H1 (cell line): ENCODE measurements around the gene WDR31. TPM values are rescaled to one million over a fixed set of nuclear protein-coding genes. Genes with fewer than 3 reads are reported as not detected.
A peak's percentile ranks its signal among the peaks of the same experiment; 100 is the strongest.

Experiments
- CTCF ChIA-PET: fragments of 300-600 bp; sonication (Branson Sonifier 250); formaldehyde crosslinking; loops from one replicate; lab custom pipeline; 2021; ENCODE audit not compliant: partially characterized antibody; lab: Charles Lee
- POLR2A ChIA-PET: fragments of 300-600 bp; sonication (Branson Sonifier 250); formaldehyde crosslinking; loops from one replicate; lab custom pipeline; 2021; ENCODE audit warnings: inconsistent platforms; ENCODE audit not compliant: partially characterized antibody; lab: Charles Lee
- DNase-seq, 2 experiments: peaks; one replicate each; pipeline versions ENCODE4 v3.0.0 to v3.0.0-alpha.2; 2010 to 2022; ENCODE audit warnings: low spot score in 2 of 2, low read depth in 1 of 2, mixed read lengths in 1 of 2
- FAIRE-seq: peaks from 2 replicates; lab custom pipeline; 2011; peaks lifted over from hg19 to GRCh38; lab: Jason Lieb, UNC
- H2AFZ ChIP-seq: 2 replicates; pipeline ENCODE4 v1.8.1; 2012; ENCODE audit warnings: low read length, inconsistent platforms
- H2AK5ac ChIP-seq: 2 replicates; pipeline ENCODE4 v1.6.1; 2013; ENCODE audit warnings: low read depth, low read length
- H2BK120ac ChIP-seq: replicated peaks from 2 replicates; pipeline ENCODE3; 2013; ENCODE audit warnings: low read depth, low read length, inconsistent platforms
- H2BK12ac ChIP-seq: 2 replicates; pipeline ENCODE4 v1.6.1; 2013; ENCODE audit warnings: low read depth, low read length
- H2BK15ac ChIP-seq: 2 replicates; pipeline ENCODE4 v1.6.1; 2013; ENCODE audit warnings: low read length
- H2BK20ac ChIP-seq: 2 replicates; pipeline ENCODE4 v1.6.1; 2013; ENCODE audit warnings: low read length
- H2BK5ac ChIP-seq: 2 replicates; pipeline ENCODE4 v1.6.1; 2013; ENCODE audit warnings: low read depth, low read length
- H3K14ac ChIP-seq: 2 replicates; pipeline ENCODE4 v1.6.1; 2013; ENCODE audit warnings: inconsistent platforms; ENCODE audit not compliant: insufficient read length
- H3K18ac ChIP-seq: 2 replicates; pipeline ENCODE4 v1.6.1; 2013; ENCODE audit warnings: low read length; ENCODE audit errors: extremely low read depth
- H3K23ac ChIP-seq: 2 replicates; pipeline ENCODE4 v1.6.1; 2013; ENCODE audit warnings: inconsistent platforms; ENCODE audit not compliant: insufficient read length
- H3K23me2 ChIP-seq: 2 replicates; pipeline ENCODE4 v1.6.1; 2013; ENCODE audit warnings: low read depth, low read length
- H3K27ac ChIP-seq: 2 replicates; pipeline ENCODE4 v1.6.1; 2011; ENCODE audit warnings: low read depth, low read length, inconsistent platforms
- H3K27me3 ChIP-seq, 4 experiments: replicated peaks in 1 of 4; 1 replicate in 1 of 4; 2 replicates in 3 of 4; pipeline versions ENCODE4 v1.6.1 to v1.8.1; 2011 to 2013; ENCODE audit warnings: low read length in 3 of 4, mild to moderate bottlenecking in 3 of 4, inconsistent platforms in 2 of 4, mixed read lengths in 2 of 4, moderate library complexity in 1 of 4; ENCODE audit not compliant: control insufficient read depth in 3 of 4, insufficient read depth in 3 of 4; ENCODE audit errors: extremely low read depth in 1 of 4
- H3K36me3 ChIP-seq, 4 experiments: 2 replicates each; pipeline versions ENCODE4 v1.6.1 to v1.8.1; 2011 to 2013; ENCODE audit warnings: mild to moderate bottlenecking in 4 of 4, low read length in 3 of 4, moderate library complexity in 2 of 4, control low read depth in 1 of 4, inconsistent platforms in 1 of 4; ENCODE audit not compliant: insufficient read depth in 4 of 4, control insufficient read depth in 2 of 4
- H3K4ac ChIP-seq: replicated peaks from 2 replicates; pipeline ENCODE3; 2013; ENCODE audit warnings: low read length, low read depth, mixed read lengths, inconsistent platforms; ENCODE audit not compliant: insufficient read length
- H3K4me1 ChIP-seq, 4 experiments: replicated peaks in 1 of 4; 1 replicate in 1 of 4; 2 replicates in 3 of 4; pipeline versions ENCODE4 v1.6.1 to v1.8.1; 2011 to 2013; ENCODE audit warnings: low read length in 3 of 4, inconsistent platforms in 2 of 4, mixed read lengths in 1 of 4; ENCODE audit not compliant: insufficient read depth in 4 of 4, control insufficient read depth in 3 of 4
- H3K4me2 ChIP-seq, 2 experiments: 2 replicates each; pipeline versions ENCODE4 v1.6.1 to v1.8.1; 2011 to 2013; ENCODE audit warnings: low read depth in 2 of 2, low read length in 2 of 2, control low read depth in 1 of 2, inconsistent platforms in 1 of 2, mild to moderate bottlenecking in 1 of 2; ENCODE audit not compliant: insufficient read depth in 1 of 2
- H3K4me3 ChIP-seq, 4 experiments: fragments of 200-600, 300-600 bp in 1 of 4; sonication (generic), shearing (Covaris generic), sonication (Bioruptor Twin) in 1 of 4; 2 replicates each; pipeline versions ENCODE4 v1.5.1 to v1.8.1; 2011 to 2016; ENCODE audit warnings: low read length in 4 of 4, low read depth in 3 of 4, control low read depth in 2 of 4, inconsistent platforms in 2 of 4, mild to moderate bottlenecking in 2 of 4, mixed read lengths in 1 of 4, moderate library complexity in 1 of 4; ENCODE audit not compliant: insufficient read depth in 2 of 4; ENCODE audit errors: extremely low read depth in 1 of 4
- H3K56ac ChIP-seq: replicated peaks from 2 replicates; pipeline ENCODE3; 2013; ENCODE audit warnings: low read depth, mild to moderate bottlenecking, mixed read lengths, low read length, inconsistent platforms; ENCODE audit not compliant: insufficient read length
- H3K79me1 ChIP-seq: 2 replicates; pipeline ENCODE4 v1.6.1; 2013; ENCODE audit warnings: low read depth, low read length, control low read depth
- H3K79me2 ChIP-seq, 2 experiments: 2 replicates each; pipeline versions ENCODE4 v1.6.1 to v1.8.1; 2012 to 2013; ENCODE audit warnings: low read length in 2 of 2, mild to moderate bottlenecking in 2 of 2, inconsistent platforms in 1 of 2; ENCODE audit not compliant: insufficient read depth in 2 of 2, control insufficient read depth in 1 of 2
- H3K9ac ChIP-seq, 4 experiments: replicated peaks in 1 of 4; 1 replicate in 1 of 4; 2 replicates in 3 of 4; pipeline versions ENCODE4 v1.6.1 to v1.8.1; 2011 to 2013; ENCODE audit warnings: low read depth in 3 of 4, low read length in 3 of 4, control low read depth in 2 of 4, mild to moderate bottlenecking in 2 of 4, moderate library complexity in 2 of 4, inconsistent platforms in 1 of 4; ENCODE audit errors: extremely low read depth in 1 of 4
- H3K9me3 ChIP-seq, 2 experiments: 2 replicates each; pipeline versions ENCODE4 v1.6.1 to v1.8.1; 2012 to 2013; ENCODE audit warnings: mild to moderate bottlenecking in 2 of 2, moderate library complexity in 2 of 2, control low read depth in 1 of 2, inconsistent platforms in 1 of 2, low read depth in 1 of 2, low read length in 1 of 2, mixed read lengths in 1 of 2; ENCODE audit not compliant: insufficient read depth in 2 of 2
- H4K20me1 ChIP-seq, 2 experiments: replicated peaks in 1 of 2; 2 replicates each; pipeline versions ENCODE3 to v1.8.1; 2011 to 2013; ENCODE audit warnings: inconsistent platforms in 2 of 2, low read length in 2 of 2, mild to moderate bottlenecking in 1 of 2; ENCODE audit not compliant: insufficient read depth in 2 of 2, control insufficient read depth in 1 of 2
- H4K5ac ChIP-seq: 2 replicates; pipeline ENCODE4 v1.6.1; 2013; ENCODE audit warnings: low read length, low read depth, mixed read lengths, inconsistent platforms; ENCODE audit not compliant: insufficient read length
- H4K8ac ChIP-seq: 2 replicates; pipeline ENCODE4 v1.8.0; 2013; ENCODE audit warnings: mild to moderate bottlenecking, moderate library complexity, low read length, inconsistent platforms; ENCODE audit not compliant: insufficient read depth; ENCODE audit errors: extremely low read depth
- H4K91ac ChIP-seq: replicated peaks from 2 replicates; pipeline ENCODE3; 2013; ENCODE audit warnings: low read length, mixed read lengths, inconsistent platforms; ENCODE audit not compliant: insufficient read length
- ASH2L ChIP-seq: fragments of 200-600, 300-600 bp; sonication (generic); IDR thresholded peaks from one replicate; pipeline ENCODE4 v1.7.1; 2017; ENCODE audit warnings: low read length
- CREB1 ChIP-seq: IDR thresholded peaks from 2 replicates; pipeline ENCODE4 v1.6.1; 2012; ENCODE audit warnings: inconsistent platforms
- EGR1 ChIP-seq: IDR thresholded peaks from 2 replicates; pipeline ENCODE4 v1.6.1; 2011; ENCODE audit warnings: low read depth, low read length, borderline replicate concordance
- KDM4A ChIP-seq: IDR thresholded peaks from one replicate; pipeline ENCODE4 v1.7.1; 2012; ENCODE audit warnings: low read depth, mild to moderate bottlenecking, moderate library complexity, low read length, inconsistent platforms; ENCODE audit not compliant: severe bottlenecking
- PHF8 ChIP-seq: fragments of 200-600 bp; sonication (generic); conservative IDR thresholded peaks from 2 replicates; pipeline ENCODE4 v1.7.1; 2012; ENCODE audit warnings: low read depth, mild to moderate bottlenecking, inconsistent platforms, low read length, moderate library complexity
- POLR2A ChIP-seq, 2 experiments: IDR thresholded peaks; 1 replicate in 1 of 2; 2 replicates in 1 of 2; pipeline ENCODE4 v1.6.1; 2011; ENCODE audit warnings: low read depth in 2 of 2, low read length in 2 of 2, mild to moderate bottlenecking in 2 of 2; ENCODE audit errors: control extremely low read depth in 1 of 2
- POLR2AphosphoS5 ChIP-seq: IDR thresholded peaks from 2 replicates; pipeline ENCODE4 v1.6.1; 2011; ENCODE audit warnings: low read depth, low read length
- RBBP5 ChIP-seq: IDR thresholded peaks from 2 replicates; pipeline ENCODE4 v1.7.1; 2012; ENCODE audit warnings: low read depth, mild to moderate bottlenecking, inconsistent platforms, low read length, moderate library complexity, borderline replicate concordance
- SIRT6 ChIP-seq: IDR thresholded peaks from one replicate; pipeline ENCODE4 v1.7.1; 2012; ENCODE audit warnings: low read length, inconsistent platforms
- TAF1 ChIP-seq: IDR thresholded peaks from 2 replicates; pipeline ENCODE4 v1.6.1; 2011; ENCODE audit warnings: mild to moderate bottlenecking, low read depth, low read length
- TAF7 ChIP-seq: optimal IDR thresholded peaks from 2 replicates; pipeline ENCODE3; 2011; ENCODE audit warnings: low read depth, mild to moderate bottlenecking, inconsistent platforms, low read length, moderate library complexity, borderline replicate concordance
- WGBS, 2 experiments: shearing (Covaris generic) in 1 of 2; methylation state at CpG; one replicate each; pipeline versions ENCODE4 v1.1.6 to v1.1.7; 2013 to 2015; ENCODE audit warnings: low lambda C conversion rate in 2 of 2, mixed read lengths in 2 of 2, inconsistent platforms in 1 of 2, low coverage in 1 of 2, missing lambda C conversion rate in 1 of 2; ENCODE audit not compliant: insufficient replicate concordance in 2 of 2, insufficient coverage in 1 of 2, insufficient read length in 1 of 2; ENCODE audit errors: extremely low coverage in 1 of 2, missing lambda C conversion rate in 1 of 2; 5-methylcytosine and 5-hydroxymethylcytosine counted together
- polyA plus RNA-seq, 7 experiments: library from polyadenylated mRNA; depleted of rRNA in 3 of 7; stranded (reverse) in 5 of 7; unstranded in 2 of 7; fragments of >200 nt in 5 of 7; fragments of 200-250 nt in 2 of 7; gene quantifications; 1 replicate in 5 of 7; 2 replicates in 1 of 7; 4 replicates in 1 of 7; pipeline versions ENCODE4 v1.2.1 to v1.2.3, GENCODE V29; 2011 to 2013; ENCODE audit warnings: missing spikeins in 2 of 7, mixed read lengths in 2 of 7
- total RNA-seq: library from RNA; stranded (reverse); fragmentation: NEBNext Ultra II Directional; extraction: Animal tissue kit (Norgen Biotek cat#: 25700); gene quantifications from 2 replicates; pipeline ENCODE4 v1.2.1, GENCODE V29; 2021

WDR31 gene
- total and polyA plus RNA-seq, 2 of the 8 experiments (the other 6 are each of a cell fraction or from before 2014, with no cell fraction given): 0.27 to 0.28 TPM

DNA sequence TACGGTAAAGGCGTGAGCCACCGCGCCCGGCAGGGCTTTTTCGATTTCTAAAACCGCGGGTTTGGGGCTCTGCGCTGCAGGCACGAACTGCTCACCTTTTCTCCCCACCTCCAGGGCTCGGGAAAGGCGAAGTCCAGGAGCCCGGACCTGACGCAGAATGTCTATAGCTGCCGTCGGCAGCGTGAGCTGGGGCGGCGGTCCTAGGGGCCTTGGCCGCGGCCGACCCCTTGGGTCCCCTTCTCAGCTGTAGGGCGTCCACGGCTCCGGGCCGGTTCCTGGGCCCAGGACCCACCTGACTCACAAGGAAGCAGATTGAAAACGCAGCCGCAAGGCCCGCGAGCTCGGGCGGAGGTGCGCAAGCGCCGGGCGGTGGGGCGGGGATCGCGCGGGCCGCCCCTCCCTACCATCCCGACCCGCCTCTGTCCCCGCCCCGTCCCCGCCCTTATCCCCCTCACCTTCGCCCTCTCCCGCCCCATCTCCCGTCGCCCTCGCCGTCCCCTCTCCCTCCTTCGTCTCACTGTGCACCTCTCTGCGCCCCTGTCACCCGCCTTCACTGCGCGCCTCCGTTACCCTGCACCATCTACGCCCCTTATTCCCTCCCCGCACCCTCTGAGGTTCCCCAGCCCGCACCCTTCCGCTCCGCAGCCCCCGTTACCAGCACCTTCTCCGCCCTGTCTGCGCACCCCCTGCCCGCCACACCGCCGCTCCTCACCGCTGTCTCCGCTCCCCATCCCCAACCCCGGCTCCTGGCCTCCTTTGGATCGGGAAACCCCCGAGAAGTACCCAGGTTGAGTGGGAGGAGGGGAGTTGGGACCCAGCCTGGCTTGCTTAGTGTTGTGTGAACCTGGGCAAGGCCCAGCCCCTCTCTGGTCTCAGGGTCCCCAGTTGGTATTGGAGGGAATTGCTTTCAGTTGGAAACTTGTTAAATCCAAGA, 36.8 kb upstream of the WDR31 start, which contains the start of gene HDHD3:
HDHD3 (minus strand) TSS at position 353 of the 934 bp plus-strand sequence. CDS start 2,632 bp downstream, outside the sequence.
- no peaks in the 10 kb centered on the region for H3K79me1 ChIP-seq
- peak within 1 kb of the TSS; percentile 39 for H4K8ac ChIP-seq
- H4K20me1 ChIP-seq: peaks cover 0 to 2% of the 10 kb centered on the region in 2 experiments
- H3K79me2 ChIP-seq: peaks cover 0 to 5% of the 10 kb centered on the region in 2 experiments; a peak in 1 of 4 replicates
- H2BK120ac ChIP-seq: no peak within 1 kb of the TSS
- H3K56ac ChIP-seq: peak within 1 kb of the TSS; percentile 52
- H3K23me2 ChIP-seq: peaks cover 3% of the 10 kb centered on the region; the same call in 1 of the 2 replicates
- H3K9ac ChIP-seq: peak within 1 kb of the TSS in 3 of 4 experiments; percentile 15 to 80 (median 64); a peak in 5 of 7 replicates
- H3K14ac ChIP-seq: no peak within 1 kb of the TSS
- H3K36me3 ChIP-seq: peaks cover 0 to 19% (median 2%) of the 10 kb centered on the region in 4 experiments; a peak in 4 of 8 replicates
- no peak within 1 kb of the TSS for H3K23ac ChIP-seq
- H3K4ac ChIP-seq: no peak within 1 kb of the TSS
- H2BK12ac ChIP-seq: no peak within 1 kb of the TSS
- H3K27me3 ChIP-seq: no peaks in the 10 kb centered on the region; a peak in 1 of 7 replicates
- no peak for FAIRE-seq
- WGBS, 2 experiments: 2% methylated on average over 36 of the region's 74 CpGs; no CpG with 5 or more reads in 1 of the 2 experiments
- H3K4me1 ChIP-seq: peaks cover 0 to 4% (median 2%) of the 10 kb centered on the region in 4 experiments; a peak in 4 of 7 replicates
- no peak within 1 kb of the TSS for H2AFZ ChIP-seq
- CTCF ChIA-PET: interaction anchor here (1.4 to 1.8 kb wide), 2 partner anchors 11 to 278 kb away, joined by 3 to 6 read pairs; no protein-coding TSS in a partner anchor
- peak within 1 kb of the TSS; percentile 86 for H4K5ac ChIP-seq
- H2BK5ac ChIP-seq: peak within 1 kb of the TSS; percentile 44; the same call in 1 of the 2 replicates
- no peak within 1 kb of the TSS for H2AK5ac ChIP-seq
- H3K4me3 ChIP-seq: peak within 1 kb of the TSS; percentile 54 to 98 (median 82)
- H3K27ac ChIP-seq: no peak within 1 kb of the TSS
- POLR2A ChIA-PET: interaction anchor here (0.9 to 2.2 kb wide), 7 partner anchors 23 to 47 kb away, joined by 3 to 11 read pairs (median 4); partner anchors contain the start of genes C9orf43, POLE3 and WDR31
- H3K9me3 ChIP-seq: no peaks in the 10 kb centered on the region
- H3K18ac ChIP-seq: peak within 1 kb of the TSS; percentile 3; the same call in 1 of the 2 replicates
- peak within 1 kb of the TSS; percentile 56 to 71 for H3K4me2 ChIP-seq
- H2BK15ac ChIP-seq: no peak within 1 kb of the TSS
- H2BK20ac ChIP-seq: no peak within 1 kb of the TSS
- peak within 1 kb of the TSS; percentile 34 for H4K91ac ChIP-seq
- DNase-seq: peak; percentile 73 to 87
- peak; percentile 44 to 72 for TF ChIP-seq POLR2A (IDR thresholded peaks at IDR 0.05; ENCODE audit: control extremely low read depth in 1 of 2, low read depth in 2 of 2, low read length in 2 of 2)
- TF ChIP-seq POLR2AphosphoS5: peak; percentile 54; the same call in 1 of the 2 replicates
- peak; percentile 61 for TF ChIP-seq TAF1
- TF ChIP-seq PHF8: peak; percentile 70
- peak; percentile 94 for TF ChIP-seq KDM4A
- TF ChIP-seq RBBP5: peak; percentile 80
- TF ChIP-seq ASH2L: peak; percentile 98
- peak; percentile 37 for TF ChIP-seq TAF7
- TF ChIP-seq SIRT6: no peak
- TF ChIP-seq EGR1: 0 out of 2 replicates have a peak, but pooled peaks have one; percentile 30
- TF ChIP-seq CREB1: peak; percentile 47
